ENCODE measurements around the gene BCAR3.
A peak's percentile ranks its signal among the peaks of the same experiment; 100 is the strongest.
"Not testable (repeated sequence)": the region's sequence is repeated elsewhere in the genome, so short reads cannot be mapped to it uniquely, and the experiment has no call there.

The BCAR3 gene

GRCh38 chr1:93670141-93670540, 11.5 kb downstream of the BCAR3 start:
- H3K9me3 Mint-ChIP-seq = no peaks in the 10 kb centered on the region
- no peak overlapping the region for H3K27ac Mint-ChIP-seq
- no peak overlapping the region for H3K4me3 Mint-ChIP-seq
- ATAC-seq = no peak
- no peaks in the 10 kb centered on the region for H3K36me3 Mint-ChIP-seq
- no peak for DNase-seq (ENCODE audit: low spot score in 2 of 2)
- no peaks in the 10 kb centered on the region for H3K4me1 Mint-ChIP-seq

DNA sequence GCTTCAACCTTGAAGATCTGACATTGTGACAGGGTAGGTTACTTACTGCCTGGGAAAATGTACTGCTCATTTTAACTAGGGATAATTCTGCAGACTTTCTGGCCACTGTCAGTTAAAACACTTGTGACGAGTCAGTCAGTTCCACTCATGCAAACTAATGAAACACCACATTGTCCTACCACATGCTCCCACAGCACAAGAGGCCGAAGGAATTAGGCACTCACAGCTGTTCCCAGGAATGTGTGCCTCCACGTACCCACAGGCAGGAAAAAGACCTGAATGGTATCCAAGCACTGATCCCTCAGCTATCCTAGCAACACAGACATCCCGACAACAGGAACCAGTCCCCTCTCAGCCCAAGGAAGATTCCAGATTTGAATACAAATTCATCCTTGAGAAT, 12.3 kb downstream of the BCAR3 start:
- Mint-ChIP-seq H3K36me3 (no peaks in the 10 kb centered on the region), H3K9me3 (no peaks in the 10 kb centered on the region), H3K27ac (no peak overlapping the region), H3K4me3 (no peak overlapping the region), H3K4me1 (no peaks in the 10 kb centered on the region)
- DNase-seq (ENCODE audit: low spot score in 2 of 2) (no peak), ATAC-seq (no peak)

DNA sequence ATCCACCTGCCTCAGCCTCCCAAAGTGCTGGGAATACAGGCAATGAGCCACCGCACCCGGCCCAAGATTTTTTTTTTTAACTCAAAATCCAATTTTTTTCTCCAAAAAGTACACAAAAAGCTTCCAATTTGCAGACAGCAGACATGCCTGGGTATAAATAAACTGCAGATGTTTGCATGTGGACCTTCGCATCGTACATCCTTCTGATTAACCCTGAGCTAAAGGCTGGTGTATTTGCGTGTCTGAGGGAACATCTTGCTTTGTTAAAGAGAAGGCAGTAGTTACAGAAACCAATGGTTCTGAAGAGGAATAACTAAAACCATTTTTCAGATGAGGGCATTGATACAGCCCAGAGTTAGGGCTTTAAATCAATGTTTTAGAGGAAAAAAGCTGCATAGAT, 12.7 kb downstream of the BCAR3 start:
- Mint-ChIP-seq H3K4me1 (no peaks in the 10 kb centered on the region), H3K9me3 (no peaks in the 10 kb centered on the region), H3K27ac (no peak overlapping the region), H3K36me3 (no peaks in the 10 kb centered on the region), H3K4me3 (no peak overlapping the region)
- no peak for ATAC-seq
- no peak for DNase-seq (ENCODE audit: low spot score in 2 of 2)

DNA sequence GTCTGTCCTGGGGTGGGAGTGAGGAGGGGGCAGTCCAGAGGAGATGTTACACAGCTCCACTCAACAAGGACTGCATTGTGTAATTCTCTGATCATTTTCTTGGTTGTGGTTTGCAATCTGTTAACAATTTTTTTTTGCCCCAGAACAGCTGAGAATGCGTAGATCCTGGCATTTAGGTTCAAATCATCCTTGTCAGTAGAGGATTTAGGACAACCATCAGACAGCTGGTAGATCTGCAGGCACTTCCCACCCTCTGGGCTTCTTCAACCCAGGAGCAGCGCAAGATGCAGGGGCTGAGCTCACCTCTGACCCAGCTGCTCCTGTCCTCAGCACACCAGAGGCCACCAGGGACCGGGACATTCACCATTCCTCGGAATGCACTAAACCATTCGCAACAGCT, 13.5 kb downstream of the BCAR3 start:
- Mint-ChIP-seq H3K4me1 (no peaks in the 10 kb centered on the region), H3K36me3 (no peaks in the 10 kb centered on the region), H3K4me3 (no peak overlapping the region), H3K9me3 (no peaks in the 10 kb centered on the region), H3K27ac (no peak overlapping the region)
- no peak for ATAC-seq
- no peak for DNase-seq (ENCODE audit: low spot score in 2 of 2)

DNA sequence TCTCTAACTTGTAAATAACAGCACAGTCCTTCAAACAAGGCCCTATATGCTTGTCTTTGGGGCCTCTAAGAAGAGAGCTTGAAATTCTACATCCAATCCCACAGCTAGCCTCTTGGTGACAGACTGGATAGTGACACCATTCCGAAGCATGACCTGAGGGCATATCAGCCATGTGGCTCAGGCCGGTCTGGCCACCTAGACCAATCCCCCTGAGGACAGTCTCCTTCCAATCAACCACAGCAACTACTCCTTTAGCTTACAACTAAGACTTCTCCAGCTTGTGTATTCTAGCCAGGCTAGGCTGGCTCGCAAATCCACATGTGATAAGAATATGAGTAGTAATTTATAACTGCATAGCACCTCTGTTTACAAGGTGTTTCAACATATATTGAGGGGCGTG, 14.0 kb downstream of the BCAR3 start:
- Mint-ChIP-seq H3K4me3 (no peak overlapping the region), H3K4me1 (no peaks in the 10 kb centered on the region), H3K36me3 (no peaks in the 10 kb centered on the region), H3K27ac (no peak overlapping the region), H3K9me3 (no peaks in the 10 kb centered on the region)
- no peak for DNase-seq (ENCODE audit: low spot score in 2 of 2)
- ATAC-seq = no peak

- H3K27ac Mint-ChIP-seq = no peak overlapping the region
- H3K9me3 Mint-ChIP-seq = no peaks in the 10 kb centered on the region
- no peak overlapping the region for H3K4me3 Mint-ChIP-seq
- DNase-seq (ENCODE audit: low spot score in 2 of 2) = no peak
- H3K36me3 Mint-ChIP-seq = no peaks in the 10 kb centered on the region
- no peak for ATAC-seq
- H3K4me1 Mint-ChIP-seq = no peaks in the 10 kb centered on the region
These were observed 14.8 kb downstream of the BCAR3 start for GRCh38 chr1:93666613-93667384.

GRCh38 chr1:93665015-93665414, 16.6 kb downstream of the BCAR3 start:
- Mint-ChIP-seq H3K9me3 (no peaks in the 10 kb centered on the region), H3K27ac (no peak overlapping the region), H3K4me1 (no peaks in the 10 kb centered on the region), H3K36me3 (no peaks in the 10 kb centered on the region), H3K4me3 (no peak overlapping the region)
- DNase-seq (ENCODE audit: low spot score in 2 of 2) (no peak), ATAC-seq (no peak)

GRCh38 chr1:93663208-93663614, 18.4 kb downstream of the BCAR3 start:
- no peaks in the 10 kb centered on the region for H3K4me1 Mint-ChIP-seq
- H3K4me3 Mint-ChIP-seq = no peak overlapping the region
- ATAC-seq = no peak
- H3K36me3 Mint-ChIP-seq = no peaks in the 10 kb centered on the region
- no peak overlapping the region for H3K27ac Mint-ChIP-seq
- DNase-seq (ENCODE audit: low spot score in 2 of 2) = no peak
- H3K9me3 Mint-ChIP-seq = no peaks in the 10 kb centered on the region

GRCh38 chr1:93662481-93663207, 19.0 kb downstream of the BCAR3 start:
- no peak for DNase-seq (ENCODE audit: low spot score in 2 of 2)
- Mint-ChIP-seq H3K27ac (no peak overlapping the region), H3K36me3 (no peaks in the 10 kb centered on the region), H3K9me3 (no peaks in the 10 kb centered on the region), H3K4me1 (no peaks in the 10 kb centered on the region), H3K4me3 (no peak overlapping the region)
- no peak for ATAC-seq

GRCh38 chr1:93661829-93662474, 19.7 kb downstream of the BCAR3 start:
- ATAC-seq (no peak), DNase-seq (ENCODE audit: low spot score in 2 of 2) (no peak)
- no peaks in the 10 kb centered on the region for H3K9me3 Mint-ChIP-seq
- H3K27ac Mint-ChIP-seq = no peak overlapping the region
- H3K36me3 Mint-ChIP-seq = no peaks in the 10 kb centered on the region
- no peaks in the 10 kb centered on the region for H3K4me1 Mint-ChIP-seq
- no peak overlapping the region for H3K4me3 Mint-ChIP-seq

GRCh38 chr1:93661341-93661740, 20.3 kb downstream of the BCAR3 start:
- H3K4me3 Mint-ChIP-seq; H3K36me3 Mint-ChIP-seq; H3K4me1 Mint-ChIP-seq; ATAC-seq; H3K27ac Mint-ChIP-seq; H3K9me3 Mint-ChIP-seq; DNase-seq (ENCODE audit: low spot score in 2 of 2): not testable (repeated sequence)

DNA sequence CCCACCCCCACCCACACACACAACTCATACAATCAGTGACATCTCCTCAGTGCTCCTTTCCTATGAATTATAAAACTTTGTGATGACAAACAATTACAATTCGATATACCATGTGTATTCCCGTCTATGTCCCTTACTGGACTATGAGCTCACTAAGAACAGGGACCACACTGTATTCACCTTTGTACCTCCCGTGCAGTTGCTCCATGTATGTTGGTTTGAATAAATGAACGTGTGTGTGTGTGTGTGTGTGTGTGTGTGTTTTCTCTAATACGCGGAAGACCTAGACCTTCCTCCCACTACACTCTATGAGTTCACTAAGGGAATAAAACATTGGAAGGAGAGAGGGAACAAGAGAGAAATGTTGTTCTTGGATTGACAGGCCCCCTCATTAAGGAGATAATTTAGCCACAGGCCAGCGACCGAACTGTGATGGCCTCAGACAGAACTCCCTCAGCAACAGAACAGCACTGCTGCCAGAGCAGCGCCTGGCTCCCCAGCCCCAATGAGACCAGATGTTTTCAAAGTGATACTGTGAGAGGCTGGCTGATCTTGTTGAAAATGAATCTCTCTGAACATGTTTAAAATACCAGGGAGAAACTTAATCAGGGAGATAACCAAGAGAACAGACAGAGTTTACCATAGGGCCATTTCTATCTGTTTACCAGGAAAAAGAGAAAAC, 21.7 kb downstream of the BCAR3 start:
- Mint-ChIP-seq H3K27ac (no peak overlapping the region), H3K4me3 (no peak overlapping the region), H3K9me3 (no peaks in the 10 kb centered on the region), H3K4me1 (no peaks in the 10 kb centered on the region), H3K36me3 (no peaks in the 10 kb centered on the region)
- ATAC-seq = no peak
- DNase-seq (ENCODE audit: low spot score in 2 of 2) = no peak

GRCh38 chr1:93658188-93658587, 23.4 kb downstream of the BCAR3 start:
- no peak overlapping the region for H3K4me3 Mint-ChIP-seq
- peak; percentile 72 for ATAC-seq
- H3K27ac Mint-ChIP-seq = no peak overlapping the region
- DNase-seq (ENCODE audit: low spot score in 2 of 2) = no peak
- H3K4me1 Mint-ChIP-seq = no peaks in the 10 kb centered on the region
- H3K36me3 Mint-ChIP-seq = no peaks in the 10 kb centered on the region
- H3K9me3 Mint-ChIP-seq = no peaks in the 10 kb centered on the region

GRCh38 chr1:93656491-93656890, 25.1 kb downstream of the BCAR3 start:
- Mint-ChIP-seq H3K4me3 (no peak overlapping the region), H3K36me3 (no peaks in the 10 kb centered on the region), H3K4me1 (no peaks in the 10 kb centered on the region), H3K9me3 (no peaks in the 10 kb centered on the region), H3K27ac (no peak overlapping the region)
- no peak for DNase-seq (ENCODE audit: low spot score in 2 of 2)
- ATAC-seq = no peak

DNA sequence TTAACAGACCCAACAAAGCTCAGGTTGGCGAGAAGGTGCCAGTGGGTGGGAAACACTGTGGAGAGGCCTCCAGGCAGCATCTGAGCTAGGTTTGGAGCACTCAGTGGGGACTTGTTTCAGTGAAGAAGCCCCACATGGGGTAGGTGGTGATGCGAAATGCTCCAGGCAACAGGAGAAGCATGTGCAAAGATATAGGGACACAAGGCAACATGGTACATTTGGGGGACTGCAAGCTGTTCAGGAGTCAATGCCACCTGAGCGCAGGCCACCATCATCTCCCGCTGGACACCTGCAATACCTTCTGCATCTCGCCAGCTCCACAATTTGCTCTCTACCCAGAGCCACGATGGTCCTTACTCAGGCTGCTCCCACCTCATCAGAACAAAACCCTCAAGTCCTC, 28.0 kb downstream of the BCAR3 start:
- no peak for DNase-seq (ENCODE audit: low spot score in 2 of 2)
- H3K4me1 Mint-ChIP-seq = no peaks in the 10 kb centered on the region
- no peak overlapping the region for H3K27ac Mint-ChIP-seq
- H3K4me3 Mint-ChIP-seq = no peak overlapping the region
- H3K36me3 Mint-ChIP-seq = no peaks in the 10 kb centered on the region
- no peak for ATAC-seq
- H3K9me3 Mint-ChIP-seq = no peaks in the 10 kb centered on the region

Measured in stimulated activated effector memory CD8-positive, alpha-beta T cell treated with anti-CD3 and anti-CD28 coated beads, Interleukin-12 subunit alpha, Interleukin-12 subunit beta, amount 100 ng/mL, for 72 hours (primary cell).